Erythroblast (primary cell): ENCODE measurements around the gene LTB.

Experiments
- DNase-seq, 2 experiments: peaks; one replicate each; lab custom pipeline; 2025; lab: John Stamatoyannopoulos, UW
- GATA1 ChIP-seq: IDR thresholded peaks from 2 replicates; pipeline ENCODE4 v1.6.1; 2011; ENCODE audit warnings: low read depth, mild to moderate bottlenecking, control low read depth, low read length, moderate library complexity
- POLR2A ChIP-seq: IDR thresholded peaks from 2 replicates; pipeline ENCODE4 v1.6.1; 2011; ENCODE audit warnings: mild to moderate bottlenecking, low read length

The LTB gene, protein sequence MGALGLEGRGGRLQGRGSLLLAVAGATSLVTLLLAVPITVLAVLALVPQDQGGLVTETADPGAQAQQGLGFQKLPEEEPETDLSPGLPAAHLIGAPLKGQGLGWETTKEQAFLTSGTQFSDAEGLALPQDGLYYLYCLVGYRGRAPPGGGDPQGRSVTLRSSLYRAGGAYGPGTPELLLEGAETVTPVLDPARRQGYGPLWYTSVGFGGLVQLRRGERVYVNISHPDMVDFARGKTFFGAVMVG

DNA sequence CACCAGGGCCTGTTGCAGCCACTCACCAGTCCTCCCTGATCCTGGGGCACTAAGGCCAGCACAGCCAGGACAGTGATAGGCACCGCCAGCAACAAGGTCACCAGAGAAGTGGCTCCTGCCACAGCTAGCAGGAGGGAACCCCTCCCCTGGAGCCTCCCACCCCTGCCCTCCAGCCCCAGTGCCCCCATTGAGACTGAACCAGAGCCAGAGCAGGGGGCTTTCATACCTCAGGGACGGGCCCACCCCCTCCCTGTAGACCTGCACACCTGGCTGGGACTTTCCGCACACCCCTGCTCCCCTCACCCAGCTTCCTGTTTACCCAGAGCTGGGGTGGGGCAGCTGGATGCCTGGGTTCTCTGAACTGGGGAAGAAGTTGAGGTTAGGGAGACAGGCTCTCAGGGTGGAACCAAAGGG, at the start of gene LTB:
Gene LTB, minus strand, starts transcription at position 195 of the 414 bp plus-strand sequence. Its CDS starts 7 bp downstream, at position 188.
- DNase-seq: no peak
- no peak for TF ChIP-seq GATA1
- TF ChIP-seq POLR2A: no peak

DNA sequence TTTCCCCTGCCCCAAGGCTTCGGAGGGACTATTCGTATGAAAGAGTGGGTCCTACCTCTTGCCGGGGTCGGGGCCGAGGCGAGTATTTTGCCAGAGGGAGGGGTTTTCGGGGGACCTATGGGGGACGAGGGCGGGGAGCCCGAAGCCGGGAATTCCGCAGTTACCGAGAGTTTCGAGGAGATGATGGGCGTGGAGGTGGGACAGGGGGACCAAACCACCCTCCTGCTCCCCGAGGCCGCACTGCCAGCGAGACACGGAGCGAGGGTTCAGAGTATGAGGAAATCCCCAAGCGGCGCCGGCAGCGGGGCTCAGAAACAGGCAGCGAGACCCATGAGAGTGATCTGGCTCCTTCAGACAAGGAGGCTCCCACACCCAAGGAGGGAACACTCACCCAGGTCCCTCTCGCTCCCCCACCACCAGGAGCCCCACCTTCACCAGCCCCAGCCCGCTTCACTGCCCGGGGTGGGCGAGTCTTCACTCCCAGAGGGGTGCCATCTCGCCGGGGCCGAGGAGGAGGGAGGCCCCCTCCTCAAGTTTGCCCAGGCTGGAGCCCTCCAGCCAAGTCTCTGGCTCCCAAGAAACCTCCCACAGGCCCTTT, 49.6 kb upstream of the LTB start:
- DNase-seq: no peak
- TF ChIP-seq GATA1 (no peak), POLR2A (no peak)

DNA sequence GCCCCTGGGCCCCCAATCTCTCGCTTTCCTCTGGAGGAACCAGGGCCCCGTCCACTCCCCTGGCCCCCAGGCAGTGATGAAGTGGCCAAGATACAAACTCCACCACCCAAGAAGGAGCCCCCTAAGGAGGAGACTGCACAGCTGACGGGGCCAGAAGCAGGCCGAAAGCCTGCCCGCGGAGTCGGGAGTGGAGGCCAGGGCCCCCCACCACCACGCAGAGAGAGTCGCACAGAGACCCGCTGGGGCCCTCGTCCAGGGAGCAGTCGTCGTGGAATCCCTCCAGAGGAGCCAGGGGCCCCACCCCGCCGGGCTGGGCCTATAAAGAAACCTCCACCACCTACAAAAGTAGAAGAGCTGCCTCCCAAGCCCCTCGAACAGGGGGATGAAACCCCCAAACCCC, 49.0 kb upstream of the LTB start:
- no peak for TF ChIP-seq POLR2A
- TF ChIP-seq GATA1: no peak
- no peak for DNase-seq

DNA sequence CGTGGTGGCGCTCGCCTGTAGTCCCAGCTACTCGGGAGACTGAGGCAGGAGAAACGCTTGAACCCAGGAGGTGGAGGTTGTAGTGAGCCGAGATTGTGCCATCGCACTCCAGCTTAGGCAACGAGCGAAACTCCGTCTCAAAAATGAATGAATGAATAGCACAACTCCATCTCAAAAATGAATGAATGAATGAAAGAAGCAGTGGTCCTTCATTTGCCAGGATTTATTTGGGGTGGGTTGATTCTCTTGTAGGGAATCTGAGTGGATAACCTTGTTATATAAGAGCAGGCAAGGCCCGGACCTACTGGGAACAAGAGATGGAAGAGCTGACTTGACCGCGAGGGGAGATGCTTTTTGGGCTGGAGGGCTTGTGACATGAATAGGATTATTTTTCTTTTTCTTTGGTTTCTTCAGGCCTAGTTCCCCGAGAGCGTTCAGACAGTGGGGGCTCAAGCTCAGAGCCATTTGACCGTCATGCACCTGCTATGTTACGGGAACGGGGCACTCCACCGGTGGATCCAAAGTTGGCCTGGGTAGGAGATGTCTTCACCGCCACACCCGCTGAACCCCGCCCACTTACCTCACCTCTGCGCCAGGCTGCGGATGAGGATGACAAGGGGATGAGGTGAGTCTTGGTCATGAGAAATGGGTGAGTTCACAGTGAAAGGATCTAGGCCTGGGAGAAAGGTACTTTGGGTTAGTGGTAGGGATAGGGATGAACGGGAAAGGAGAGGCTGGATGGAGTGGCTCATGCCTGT, 48.1 kb upstream of the LTB start:
- TF ChIP-seq GATA1: no peak
- no peak for TF ChIP-seq POLR2A
- no peak for DNase-seq

DNA sequence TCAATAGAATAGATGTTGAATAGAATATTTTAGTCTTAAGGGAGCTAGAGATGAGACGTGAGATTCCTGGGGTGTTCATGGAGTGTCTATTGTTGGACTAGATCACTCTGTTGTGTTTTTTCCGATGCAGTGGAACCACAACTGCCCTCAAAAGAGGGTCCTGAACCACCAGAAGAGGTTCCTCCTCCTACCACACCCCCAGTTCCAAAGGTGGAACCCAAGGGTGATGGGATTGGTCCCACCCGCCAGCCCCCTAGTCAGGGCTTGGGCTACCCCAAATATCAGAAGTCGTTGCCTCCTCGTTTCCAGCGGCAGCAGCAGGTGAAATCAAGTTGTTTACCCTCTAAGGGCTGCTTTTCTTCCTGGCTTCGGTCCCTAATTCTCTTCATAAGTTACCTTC, 46.8 kb upstream of the LTB start:
- no peak for DNase-seq
- no peak for TF ChIP-seq POLR2A
- TF ChIP-seq GATA1: no peak

DNA sequence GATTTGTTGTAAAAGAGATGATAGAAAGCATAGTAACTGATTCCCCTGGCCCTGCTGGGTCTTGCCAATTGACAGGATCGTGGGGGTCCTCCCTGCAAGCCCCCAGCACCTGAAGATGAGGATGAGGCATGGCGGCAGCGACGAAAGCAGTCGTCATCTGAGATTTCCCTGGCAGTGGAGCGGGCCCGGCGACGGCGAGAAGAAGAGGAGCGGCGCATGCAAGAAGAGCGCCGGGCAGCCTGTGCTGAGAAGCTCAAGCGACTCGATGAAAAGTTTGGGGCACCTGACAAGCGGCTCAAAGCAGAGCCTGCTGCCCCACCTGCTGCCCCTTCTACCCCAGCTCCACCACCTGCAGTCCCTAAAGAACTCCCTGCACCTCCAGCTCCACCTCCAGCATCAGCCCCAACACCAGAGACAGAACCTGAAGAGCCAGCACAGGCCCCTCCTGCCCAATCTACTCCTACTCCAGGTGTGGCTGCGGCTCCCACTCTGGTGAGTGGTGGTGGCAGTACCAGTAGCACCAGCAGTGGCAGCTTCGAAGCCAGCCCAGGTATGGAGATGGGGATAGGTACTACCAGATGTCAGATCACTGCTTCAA, 45.6 kb upstream of the LTB start:
- no peak for DNase-seq

DNA sequence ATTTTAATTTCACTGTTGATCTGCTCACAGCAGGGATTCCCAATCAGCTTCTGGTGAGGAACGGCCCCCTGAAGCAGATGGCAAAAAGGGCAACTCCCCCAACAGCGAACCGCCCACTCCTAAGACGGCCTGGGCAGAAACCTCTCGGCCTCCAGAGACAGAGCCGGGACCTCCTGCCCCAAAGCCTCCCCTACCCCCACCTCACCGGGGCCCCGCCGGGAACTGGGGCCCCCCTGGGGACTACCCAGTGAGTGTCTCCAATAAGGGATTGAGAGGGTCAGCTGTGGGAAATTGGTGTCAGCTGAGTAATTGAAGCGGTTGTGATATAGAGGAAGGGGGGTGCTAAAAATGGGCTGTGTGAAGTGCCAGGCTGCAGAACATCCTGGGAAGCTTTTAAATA, 44.7 kb upstream of the LTB start:
- DNase-seq: no peak
- TF ChIP-seq GATA1: no peak

More for the DNA sequence above, 45.6 kb upstream of the LTB start:
- no peak for TF ChIP-seq POLR2A
- TF ChIP-seq GATA1: no peak

DNA sequence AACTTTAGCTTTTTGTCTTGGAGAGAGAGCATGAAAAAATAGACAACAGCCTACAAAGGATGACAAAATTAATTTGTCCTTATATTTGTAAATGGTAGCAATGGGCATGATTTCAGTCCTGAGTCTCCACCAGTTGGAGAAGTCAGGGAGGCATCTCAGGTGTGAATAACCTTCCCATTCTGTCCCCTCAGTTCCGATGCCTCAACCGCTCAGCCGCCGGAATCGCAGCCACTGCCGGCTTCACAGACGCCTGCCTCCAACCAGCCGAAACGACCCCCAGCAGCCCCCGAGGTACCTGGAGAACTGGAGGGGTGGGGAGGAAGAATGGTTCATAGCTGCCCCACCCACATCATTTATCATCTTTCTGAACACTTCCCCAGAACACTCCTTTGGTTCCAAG, 41.8 kb upstream of the LTB start:
- no peak for TF ChIP-seq POLR2A
- TF ChIP-seq GATA1: no peak
- no peak for DNase-seq

DNA sequence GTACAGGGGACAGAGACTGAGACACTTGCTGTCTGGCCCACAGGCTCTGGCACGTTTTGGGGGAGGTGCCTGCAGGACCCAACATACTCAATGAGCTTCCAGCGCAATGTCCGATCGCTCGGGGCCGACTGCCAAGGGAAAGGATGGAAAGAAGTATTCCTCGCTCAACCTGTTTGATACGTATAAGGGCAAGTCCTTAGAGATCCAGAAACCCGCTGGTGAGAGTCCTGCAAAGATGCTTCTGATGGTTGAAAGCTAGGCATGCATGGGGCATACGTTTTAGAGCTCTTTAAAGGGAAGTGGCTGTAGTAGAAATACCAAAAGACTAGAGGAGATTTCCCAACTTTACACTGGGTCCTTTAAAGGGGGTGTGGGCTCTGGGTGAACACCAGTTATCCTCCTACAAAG, 40.5 kb upstream of the LTB start:
- DNase-seq: no peak
- no peak for TF ChIP-seq GATA1
- TF ChIP-seq POLR2A: no peak

DNA sequence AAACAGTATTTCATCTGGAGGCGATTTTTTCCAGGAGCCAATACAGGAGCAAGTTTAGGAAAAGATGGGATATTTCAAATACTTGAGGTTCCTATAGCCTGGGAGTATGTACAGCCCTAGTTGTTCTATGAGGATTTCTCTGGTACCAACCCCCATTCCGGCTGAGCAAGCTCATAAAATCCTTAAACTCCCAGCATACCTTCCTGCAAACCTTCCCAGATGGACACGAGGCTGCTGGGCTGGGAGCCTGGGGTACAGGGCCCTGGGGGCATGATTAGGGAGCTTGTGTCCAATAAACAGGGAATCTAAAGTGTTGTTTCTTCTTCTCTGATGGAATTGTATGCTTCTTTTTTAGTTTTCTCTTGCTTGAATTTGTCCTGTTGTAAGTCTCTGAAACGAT, 39.8 kb upstream of the LTB start:
- TF ChIP-seq GATA1: no peak
- no peak for TF ChIP-seq POLR2A
- peak in 1 of 2 experiments; percentile 35 for DNase-seq

DNA sequence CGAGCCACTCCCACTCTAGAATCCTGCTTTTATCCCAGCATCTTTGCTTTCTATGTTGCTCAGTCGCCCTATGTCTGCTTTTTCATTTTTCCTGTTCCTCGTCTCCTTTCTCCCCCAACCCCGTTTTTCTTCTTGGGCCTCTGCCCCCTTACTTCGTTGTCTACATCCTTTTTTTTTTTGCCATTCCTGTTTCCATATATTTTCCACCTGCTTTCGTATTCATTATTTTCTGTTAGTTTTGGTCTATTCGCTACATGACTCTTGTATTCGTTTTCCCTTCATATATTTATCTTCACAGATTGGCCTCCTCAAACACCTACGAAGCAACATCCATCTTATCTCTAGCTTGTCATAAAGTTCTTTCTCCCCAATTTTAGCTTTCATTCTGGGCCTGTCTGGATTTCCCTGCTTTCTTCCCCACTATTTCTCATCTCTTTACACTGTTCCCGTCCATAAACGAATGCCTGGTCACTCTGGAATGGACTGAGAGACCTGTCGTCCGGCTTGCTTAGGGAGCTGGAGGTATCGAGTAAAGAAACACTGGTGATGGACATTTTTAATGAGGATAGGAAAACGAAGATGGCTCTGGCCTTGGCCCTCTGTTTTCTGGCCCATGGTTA, 39.2 kb upstream of the LTB start:
- TF ChIP-seq GATA1: no peak
- TF ChIP-seq POLR2A: no peak

DNA sequence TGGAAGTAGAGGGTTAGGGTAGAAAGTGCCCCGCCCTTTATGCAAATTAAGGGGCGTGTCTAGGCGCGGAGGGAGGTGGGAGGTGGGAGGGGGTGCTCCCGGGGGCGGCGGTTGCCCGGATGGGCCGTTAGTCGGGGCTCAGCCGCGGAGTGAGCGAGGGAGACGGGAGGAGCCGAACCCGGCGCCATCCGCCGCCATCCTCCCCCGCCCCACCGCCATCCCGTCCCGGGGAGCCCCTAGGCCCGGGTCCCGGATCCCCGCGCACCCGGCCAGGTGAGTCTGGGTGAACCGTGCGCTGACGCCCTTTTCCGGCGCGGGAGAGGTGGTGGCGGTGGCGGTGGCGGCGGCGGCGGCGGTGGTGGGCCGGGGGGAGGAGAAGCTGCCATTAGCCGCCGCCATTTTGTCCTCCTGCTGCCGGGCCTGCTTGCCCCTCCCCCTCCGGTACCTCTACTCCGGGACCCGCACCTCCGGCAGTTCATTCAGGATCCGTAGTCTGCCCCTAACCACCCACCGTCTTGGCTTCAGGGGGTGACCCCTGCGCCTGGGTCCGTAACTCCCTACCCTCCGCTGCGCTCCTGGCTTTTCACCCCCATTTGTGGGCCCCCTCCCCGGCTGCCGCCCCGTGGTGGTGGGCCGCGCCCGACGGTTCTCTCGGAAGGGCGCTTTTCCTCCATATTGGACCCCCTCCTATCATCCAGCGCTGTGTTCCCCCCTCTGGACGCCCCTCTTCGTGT, 38.5 kb upstream of the LTB start, which contains the start of gene PRRC2A:
Gene PRRC2A, plus strand, starts transcription at position 130 of the 734 bp plus-strand sequence. CDS start 2,075 bp downstream, outside the sequence.
- peak; percentile 92 to 93 for DNase-seq

More for the DNA sequence above, 39.2 kb upstream of the LTB start:
- peak; percentile 40 to 62 for DNase-seq

More for the DNA sequence above, 38.5 kb upstream of the LTB start, which contains the start of gene PRRC2A:
- TF ChIP-seq GATA1 (no peak), POLR2A (no peak)
